ENCODE data around the gene KSR2. TPM values are rescaled to one million over a fixed set of nuclear protein-coding genes. Genes with fewer than 3 reads are reported as not detected.

Gene KSR2
- total RNA-seq, 1 donor from 2014 or later, result 2.4 TPM

GRCh38 chr12:117688446-117688845 is 280.3 kb downstream of the KSR2 start:
- DNase-seq (ENCODE audit: low spot score), result no peak

- DNase-seq (ENCODE audit: low spot score), result peak; percentile 11
Measured at GRCh38 chr12:117686911-117687377, 281.8 kb downstream of the KSR2 start.

GRCh38 chr12:117686210-117686609 is 282.6 kb downstream of the KSR2 start:
- no peak for DNase-seq (ENCODE audit: low spot score)

GRCh38 chr12:117685110-117685926 is 283.5 kb downstream of the KSR2 start:
- peak; percentile 74 for DNase-seq (ENCODE audit: low spot score)

- no peak for DNase-seq (ENCODE audit: low spot score)
Measured at GRCh38 chr12:117684471-117684870, 284.3 kb downstream of the KSR2 start.

- no peak for DNase-seq (ENCODE audit: low spot score)
Measured at GRCh38 chr12:117680312-117680711, 288.5 kb downstream of the KSR2 start.

GRCh38 chr12:117679776-117680175 is 289.0 kb downstream of the KSR2 start:
- no peak for DNase-seq (ENCODE audit: low spot score)

GRCh38 chr12:117674763-117675162 is 294.0 kb downstream of the KSR2 start:
- DNase-seq (ENCODE audit: low spot score), result no peak

- DNase-seq (ENCODE audit: low spot score), result no peak
Measured at GRCh38 chr12:117674313-117674712, 294.5 kb downstream of the KSR2 start.

- DNase-seq (ENCODE audit: low spot score), result no peak
Measured at GRCh38 chr12:117671734-117672133, 297.1 kb downstream of the KSR2 start.

- no peak for DNase-seq (ENCODE audit: low spot score)
Measured at GRCh38 chr12:117664169-117664568, 304.6 kb downstream of the KSR2 start.

- no peak for DNase-seq (ENCODE audit: low spot score)
Measured at GRCh38 chr12:117662620-117663395, 306.0 kb downstream of the KSR2 start.

- DNase-seq (ENCODE audit: low spot score), result no peak
Measured at GRCh38 chr12:117662220-117662619, 306.6 kb downstream of the KSR2 start.

- DNase-seq (ENCODE audit: low spot score), result no peak
Measured at GRCh38 chr12:117661471-117661870, 307.3 kb downstream of the KSR2 start.

- no peak for DNase-seq (ENCODE audit: low spot score)
Measured at GRCh38 chr12:117660896-117661295, 307.9 kb downstream of the KSR2 start.

GRCh38 chr12:117658226-117658625 is 310.6 kb downstream of the KSR2 start:
- DNase-seq (ENCODE audit: low spot score), result no peak

- no peak for DNase-seq (ENCODE audit: low spot score)
Measured at GRCh38 chr12:117649796-117650195, 319.0 kb downstream of the KSR2 start.

GRCh38 chr12:117646520-117646919 is 322.3 kb downstream of the KSR2 start:
- no peak for DNase-seq (ENCODE audit: low spot score)

GRCh38 chr12:117645473-117645872 is 323.3 kb downstream of the KSR2 start:
- no peak for DNase-seq (ENCODE audit: low spot score)

- DNase-seq (ENCODE audit: low spot score), result no peak
Measured at GRCh38 chr12:117643971-117644370, 324.8 kb downstream of the KSR2 start.

- DNase-seq (ENCODE audit: low spot score), result no peak
Measured at GRCh38 chr12:117641885-117642284, 326.9 kb downstream of the KSR2 start.

GRCh38 chr12:117640511-117640910 is 328.3 kb downstream of the KSR2 start:
- no peak for DNase-seq (ENCODE audit: low spot score)

GRCh38 chr12:117629454-117629853 is 339.3 kb downstream of the KSR2 start:
- DNase-seq (ENCODE audit: low spot score), result no peak

Data from mucosa of gallbladder (tissue), 1 donor.